SHP77 (cell line): ENCODE measurements around the gene NBPF26.
"Not testable (repeated sequence)": the region's sequence is repeated elsewhere in the genome, so short reads cannot be mapped to it uniquely, and the experiment has no call there.

ENCODE experiments used
- DNase-seq, 2 experiments: peaks; one replicate each; lab custom pipeline; 2025; lab: John Stamatoyannopoulos, UW

NBPF26 gene

GRCh38 chr1:120858144-120858543 is 134.4 kb downstream of the NBPF26 start:
- not testable (repeated sequence) for DNase-seq

GRCh38 chr1:120859615-120860234 is 136.0 kb downstream of the NBPF26 start:
- not testable (repeated sequence) for DNase-seq

- DNase-seq, result not testable (repeated sequence)
Observed at GRCh38 chr1:120878206-120878605, 154.5 kb downstream of the NBPF26 start.

- DNase-seq, result not testable (repeated sequence)
Observed at GRCh38 chr1:120880056-120880455, 156.3 kb downstream of the NBPF26 start.

- not testable (repeated sequence) for DNase-seq
Observed at GRCh38 chr1:120881934-120882333, 158.2 kb downstream of the NBPF26 start.
